HepG2 (cell line): Measurements from ENCODE around the gene FOSL2.

Experiments used
- GTF3A ChIP-seq: sonication (generic); formaldehyde crosslinking; conservative IDR thresholded peaks from 2 replicates; pipeline ENCODE4 v1.4.0; 2020; ENCODE audit warnings: mild to moderate bottlenecking, missing genetic modification reagents
- PCBP2 ChIP-seq: fragments of 200-400 bp; formaldehyde crosslinking; optimal IDR thresholded peaks from 2 replicates; pipeline ENCODE3; 2018; ENCODE audit warnings: low read length, low read depth; ENCODE audit not compliant: poor library complexity, severe bottlenecking
- SUZ12 ChIP-seq: fragments of 150-350 bp; IDR thresholded peaks from 2 replicates; pipeline ENCODE4 v1.6.1; 2014; ENCODE audit warnings: low read depth, low read length
- YY1 ChIP-seq: IDR thresholded peaks from 2 replicates; pipeline ENCODE4 v1.6.1; 2011; ENCODE audit warnings: low read length, low read depth, moderate library complexity, mild to moderate bottlenecking; ENCODE audit not compliant: insufficient read depth, insufficient replicate concordance
- ZNF24 ChIP-seq: fragments of 450-650 bp; IDR thresholded peaks from 2 replicates; pipeline ENCODE4 v1.6.1; 2017; ENCODE audit warnings: antibody characterized with exemption, mild to moderate bottlenecking
- TF ChIP-seq, protein P1 (sequence below): sonication (generic); formaldehyde crosslinking; IDR thresholded peaks from 2 replicates; pipeline ENCODE4 v1.8.0; 2023; ENCODE audit warnings: mild to moderate bottlenecking, missing genetic modification reagents
- TF ChIP-seq, protein P2 (sequence below): sonication (generic); formaldehyde crosslinking; IDR thresholded peaks from 2 replicates; pipeline ENCODE4 v1.5.0; 2020; ENCODE audit warnings: mild to moderate bottlenecking, missing genetic modification reagents, moderate library complexity

- TF ChIP-seq, protein P1, sequence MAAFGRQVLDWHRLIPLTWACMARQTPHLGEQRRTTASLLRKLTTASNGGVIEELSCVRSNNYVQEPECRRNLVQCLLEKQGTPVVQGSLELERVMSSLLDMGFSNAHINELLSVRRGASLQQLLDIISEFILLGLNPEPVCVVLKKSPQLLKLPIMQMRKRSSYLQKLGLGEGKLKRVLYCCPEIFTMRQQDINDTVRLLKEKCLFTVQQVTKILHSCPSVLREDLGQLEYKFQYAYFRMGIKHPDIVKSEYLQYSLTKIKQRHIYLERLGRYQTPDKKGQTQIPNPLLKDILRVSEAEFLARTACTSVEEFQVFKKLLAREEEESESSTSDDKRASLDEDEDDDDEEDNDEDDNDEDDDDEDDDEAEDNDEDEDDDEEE (CRISPR knock-in tag) = no peak
- TF ChIP-seq, protein P2, sequence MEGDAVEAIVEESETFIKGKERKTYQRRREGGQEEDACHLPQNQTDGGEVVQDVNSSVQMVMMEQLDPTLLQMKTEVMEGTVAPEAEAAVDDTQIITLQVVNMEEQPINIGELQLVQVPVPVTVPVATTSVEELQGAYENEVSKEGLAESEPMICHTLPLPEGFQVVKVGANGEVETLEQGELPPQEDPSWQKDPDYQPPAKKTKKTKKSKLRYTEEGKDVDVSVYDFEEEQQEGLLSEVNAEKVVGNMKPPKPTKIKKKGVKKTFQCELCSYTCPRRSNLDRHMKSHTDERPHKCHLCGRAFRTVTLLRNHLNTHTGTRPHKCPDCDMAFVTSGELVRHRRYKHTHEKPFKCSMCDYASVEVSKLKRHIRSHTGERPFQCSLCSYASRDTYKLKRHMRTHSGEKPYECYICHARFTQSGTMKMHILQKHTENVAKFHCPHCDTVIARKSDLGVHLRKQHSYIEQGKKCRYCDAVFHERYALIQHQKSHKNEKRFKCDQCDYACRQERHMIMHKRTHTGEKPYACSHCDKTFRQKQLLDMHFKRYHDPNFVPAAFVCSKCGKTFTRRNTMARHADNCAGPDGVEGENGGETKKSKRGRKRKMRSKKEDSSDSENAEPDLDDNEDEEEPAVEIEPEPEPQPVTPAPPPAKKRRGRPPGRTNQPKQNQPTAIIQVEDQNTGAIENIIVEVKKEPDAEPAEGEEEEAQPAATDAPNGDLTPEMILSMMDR = no peak
- TF ChIP-seq ZNF24 = no peak
- TF ChIP-seq PCBP2 = no peak
- TF ChIP-seq GTF3A (CRISPR knock-in tag) = no peak
- no peak for TF ChIP-seq YY1
- TF ChIP-seq SUZ12 = no peak
Measured at GRCh38 chr2:28354920-28355520, 37.6 kb upstream of the FOSL2 start.
